Right atrium auricular region (tissue), 2 donors: ENCODE measurements around the gene NUCB2. TPM values are rescaled to one million over a fixed set of nuclear protein-coding genes. Genes with fewer than 3 reads are reported as not detected.

Experiments used
- DNase-seq: peaks from one replicate; pipeline ENCODE4 v3.0.0-alpha.2; 2019; ENCODE audit warnings: low spot score
- H3K27ac ChIP-seq, 2 donors: fragments of 200-600 bp; sonication (generic); 1 replicate in 1 of 2; 2 replicates in 1 of 2; pipeline ENCODE4 v1.5.1; 2016 to 2019
- H3K27me3 ChIP-seq, 2 donors: fragments of 200-600 bp; sonication (generic); one replicate each; pipeline versions ENCODE4 v1.5.1 to v1.6.0; 2017 to 2019
- H3K36me3 ChIP-seq: fragments of 200-600 bp; sonication (generic); one replicate; pipeline ENCODE4 v1.5.1; 2016
- H3K4me1 ChIP-seq, 2 donors: fragments of 200-600 bp; sonication (generic); one replicate each; pipeline versions ENCODE4 v1.5.1 to v1.6.0; 2017 to 2019
- H3K4me3 ChIP-seq, 2 donors: fragments of 200-600 bp; sonication (generic); 1 replicate in 1 of 2; 2 replicates in 1 of 2; pipeline ENCODE4 v1.5.1; 2017 to 2019; ENCODE audit warnings: mild to moderate bottlenecking in 1 of 2, moderate library complexity in 1 of 2
- H3K9me3 ChIP-seq, 2 donors: fragments of 200-600 bp; sonication (generic); one replicate each; pipeline ENCODE4 v1.5.1; 2019
- CTCF ChIP-seq, 2 donors: fragments of 200-600 bp; sonication (generic); IDR thresholded peaks; one replicate each; pipeline ENCODE4 v1.5.1; 2019; ENCODE audit warnings: antibody characterized with exemption in 2 of 2
- total RNA-seq, 2 donors: library from RNA; depleted of rRNA; stranded (reverse); fragments of >200 nt; gene quantifications; one replicate each; pipeline ENCODE4 v1.1.0, GENCODE V29; 2016

The NUCB2 gene
- total RNA-seq, 2 donors from 2014 or later, result 61.6 to 85.7 TPM

- peak; percentile 82 for DNase-seq
- no peak overlapping the region for H3K4me3 ChIP-seq
- peak; percentile 39 to 70 for TF ChIP-seq CTCF (IDR thresholded peaks at IDR 0.05)
- H3K4me1 ChIP-seq, result peaks cover 0 to 25% of the 10 kb centered on the region in 2 donors
- peaks cover 6% of the 10 kb centered on the region for H3K36me3 ChIP-seq
- no peaks in the 10 kb centered on the region for H3K27me3 ChIP-seq
- H3K9me3 ChIP-seq, result no peaks in the 10 kb centered on the region
- H3K27ac ChIP-seq, result no peak overlapping the region
Measured at GRCh38 chr11:17354601-17354991, 78.1 kb downstream of the NUCB2 start.

GRCh38 chr11:17366495-17366894, 90.0 kb downstream of the NUCB2 start:
- no peak for DNase-seq
- Histone ChIP-seq H3K4me1 (no peaks in the 10 kb centered on the region), H3K27ac (no peak overlapping the region), H3K27me3 (no peaks in the 10 kb centered on the region), H3K9me3 (peaks cover 0 to 30% of the 10 kb centered on the region in 2 donors), H3K4me3 (no peak overlapping the region), H3K36me3 (peaks cover 51% of the 10 kb centered on the region)
- no peak for TF ChIP-seq CTCF (IDR thresholded peaks at IDR 0.05)

- H3K36me3 ChIP-seq, result peaks cover 71% of the 10 kb centered on the region
Measured at GRCh38 chr11:17368551-17368950, 92.0 kb downstream of the NUCB2 start.

GRCh38 chr11:17369094-17369493, 92.6 kb downstream of the NUCB2 start:
- H3K36me3 ChIP-seq, result peaks cover 74% of the 10 kb centered on the region
- H3K4me3 ChIP-seq, result no peak overlapping the region
- H3K9me3 ChIP-seq, result peaks cover 13 to 55% of the 10 kb centered on the region in 2 donors
- TF ChIP-seq CTCF (IDR thresholded peaks at IDR 0.05), result no peak
- no peaks in the 10 kb centered on the region for H3K4me1 ChIP-seq
- H3K27me3 ChIP-seq, result no peaks in the 10 kb centered on the region
- no peak for DNase-seq
- no peak overlapping the region for H3K27ac ChIP-seq

More at GRCh38 chr11:17368551-17368950, 92.0 kb downstream of the NUCB2 start:
- no peak overlapping the region for H3K4me3 ChIP-seq
- no peak overlapping the region for H3K27ac ChIP-seq
- peaks cover 13 to 51% of the 10 kb centered on the region in 2 donors for H3K9me3 ChIP-seq
- no peak for DNase-seq
- no peaks in the 10 kb centered on the region for H3K4me1 ChIP-seq
- H3K27me3 ChIP-seq, result no peaks in the 10 kb centered on the region
- no peak for TF ChIP-seq CTCF (IDR thresholded peaks at IDR 0.05)

- peaks cover 13 to 55% of the 10 kb centered on the region in 2 donors for H3K9me3 ChIP-seq
- H3K4me1 ChIP-seq, result no peaks in the 10 kb centered on the region
- DNase-seq, result no peak
- TF ChIP-seq CTCF (IDR thresholded peaks at IDR 0.05), result no peak
- H3K27me3 ChIP-seq, result no peaks in the 10 kb centered on the region
- no peak overlapping the region for H3K27ac ChIP-seq
- H3K4me3 ChIP-seq, result no peak overlapping the region
- peaks cover 74% of the 10 kb centered on the region for H3K36me3 ChIP-seq
Measured at GRCh38 chr11:17369684-17370243, 93.2 kb downstream of the NUCB2 start.

- Histone ChIP-seq H3K36me3 (peaks cover 70% of the 10 kb centered on the region), H3K27ac (no peak overlapping the region), H3K4me1 (peaks cover 0 to under 1% of the 10 kb centered on the region in 2 donors), H3K27me3 (no peaks in the 10 kb centered on the region), H3K9me3 (peaks cover 13 to 55% of the 10 kb centered on the region in 2 donors), H3K4me3 (no peak overlapping the region)
- DNase-seq, result no peak
- no peak for TF ChIP-seq CTCF (IDR thresholded peaks at IDR 0.05)
Measured at GRCh38 chr11:17371614-17372013, 95.1 kb downstream of the NUCB2 start.
